CD4-positive, alpha-beta T cell treated with Interleukin-21 for 1 hour (primary cell): ENCODE measurements around the gene PFKP.
"Not testable (repeated sequence)": the region's sequence is repeated elsewhere in the genome, so short reads cannot be mapped to it uniquely, and the experiment has no call there.

Source experiments
- DNase-seq: peaks from one replicate; pipeline ENCODE4 v3.0.0-alpha.2; 2020

The PFKP gene

DNA sequence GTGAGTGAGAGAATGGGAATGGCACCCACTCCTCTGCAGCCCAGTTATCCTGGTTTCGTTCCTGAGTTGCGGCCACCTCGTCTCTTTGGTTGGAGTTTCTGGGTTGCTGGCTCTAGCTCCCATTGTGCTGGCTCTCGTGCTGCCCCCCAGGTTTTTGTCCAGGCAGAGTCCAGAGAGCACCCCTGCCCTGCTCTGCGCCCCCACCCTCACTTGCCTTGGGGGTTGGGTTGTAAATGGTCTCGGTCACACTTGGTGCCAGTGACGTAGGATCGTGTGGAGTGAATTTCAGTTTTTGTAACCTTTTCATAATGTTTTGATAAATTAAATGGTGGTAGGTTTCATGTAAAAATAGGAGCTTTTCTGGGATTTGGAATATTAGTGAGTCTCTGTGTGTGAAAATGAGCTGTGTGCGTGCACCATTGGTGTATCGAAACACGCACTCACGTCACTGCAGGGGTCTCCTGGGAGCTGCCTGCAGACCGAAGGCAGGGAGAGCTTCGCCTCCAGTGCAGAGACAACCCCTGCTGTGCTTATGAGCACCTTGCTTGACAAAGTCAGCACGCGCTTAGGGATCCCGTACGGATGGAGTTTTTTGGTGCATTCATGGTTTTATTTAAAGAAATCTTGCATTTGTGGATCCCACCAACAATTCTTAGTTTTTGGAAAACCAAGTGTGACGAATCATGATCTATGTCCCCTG is 32.9 kb downstream of the PFKP start:
- no peak for DNase-seq

- no peak for DNase-seq
Measured at GRCh38 chr10:3100856-3101640, 33.7 kb downstream of the PFKP start.

- no peak for DNase-seq
Measured at GRCh38 chr10:3102720-3103427, 35.5 kb downstream of the PFKP start.

GRCh38 chr10:3103646-3104045 is 36.3 kb downstream of the PFKP start:
- no peak for DNase-seq

DNA sequence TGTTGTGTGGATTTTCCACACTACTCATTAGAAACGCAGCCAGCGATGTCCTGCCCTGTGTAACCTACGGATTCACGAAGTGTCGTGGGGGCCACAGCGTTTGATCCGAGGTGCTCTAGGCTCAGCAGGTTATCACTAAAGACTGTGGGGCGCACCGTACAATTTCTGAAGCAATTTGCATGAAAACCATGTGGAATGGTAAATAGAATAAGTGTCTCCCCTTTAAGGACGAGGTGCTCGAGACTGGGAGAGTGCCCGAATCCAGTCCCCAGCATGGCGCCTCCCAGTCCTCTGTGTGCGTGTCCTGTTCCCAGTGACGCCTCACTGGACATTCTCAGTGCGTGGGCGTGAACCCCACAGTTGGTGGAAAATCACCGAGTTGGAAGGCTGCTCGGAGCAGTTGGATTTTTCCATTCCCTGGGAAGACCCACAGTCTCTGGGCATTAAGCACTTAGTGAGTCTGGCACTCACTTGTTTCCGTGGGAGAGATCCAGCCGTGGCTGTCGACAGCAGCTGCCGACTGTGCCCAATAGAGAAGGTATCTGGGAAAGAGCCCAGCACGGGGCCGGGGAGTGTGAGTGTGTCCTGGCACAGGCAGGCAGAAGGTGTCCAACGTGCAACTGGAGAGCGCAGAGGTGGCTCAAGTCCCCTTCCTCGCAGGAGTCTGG is 37.0 kb downstream of the PFKP start:
- DNase-seq: no peak

GRCh38 chr10:3105166-3105565 is 37.8 kb downstream of the PFKP start:
- no peak for DNase-seq

DNA sequence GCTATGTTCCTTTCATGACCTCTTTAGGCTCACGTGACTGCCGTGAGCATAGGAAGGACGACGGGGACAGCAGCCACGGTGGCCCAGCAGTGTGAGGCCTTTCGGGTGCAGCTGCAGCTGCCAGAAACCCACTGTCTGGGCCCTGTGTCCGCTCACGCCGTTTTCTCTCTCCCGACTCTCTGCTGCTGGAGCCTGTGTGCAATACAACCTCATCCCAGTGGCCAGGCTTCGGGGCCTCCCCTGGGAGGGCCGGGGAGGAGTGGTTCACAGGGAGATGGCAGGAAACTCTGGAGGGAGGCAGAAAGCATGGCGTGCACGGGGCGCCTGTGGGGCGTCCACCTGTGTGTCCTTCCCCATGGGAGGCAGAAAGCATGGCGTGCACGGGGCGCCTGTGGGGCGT is 38.6 kb downstream of the PFKP start:
- no peak for DNase-seq

- DNase-seq: not testable (repeated sequence)
Measured at GRCh38 chr10:3106328-3106727, 39.0 kb downstream of the PFKP start.

DNA sequence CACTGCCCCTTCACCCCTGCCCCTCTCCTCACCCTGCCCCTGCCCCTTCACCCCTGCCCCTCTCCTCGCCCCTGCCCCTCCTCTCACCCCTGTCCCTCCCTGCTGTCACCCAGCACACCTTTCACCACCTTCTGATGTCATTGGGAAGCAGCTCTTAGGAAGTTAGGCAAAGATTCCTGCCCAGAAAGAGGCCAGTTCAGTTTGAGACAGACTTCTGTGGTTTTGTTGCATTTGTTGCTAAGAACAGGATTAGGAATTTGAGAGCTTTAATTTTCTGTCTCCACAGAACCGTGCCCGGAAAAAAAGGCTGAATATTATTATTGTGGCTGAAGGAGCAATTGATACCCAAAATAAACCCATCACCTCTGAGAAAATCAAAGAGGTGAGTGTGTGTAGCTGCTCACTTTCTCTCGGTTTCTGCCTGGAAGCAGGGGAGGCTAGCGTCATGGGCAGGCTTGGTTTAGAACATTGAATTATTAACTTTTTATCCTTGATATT is 39.6 kb downstream of the PFKP start:
- DNase-seq: no peak

DNA sequence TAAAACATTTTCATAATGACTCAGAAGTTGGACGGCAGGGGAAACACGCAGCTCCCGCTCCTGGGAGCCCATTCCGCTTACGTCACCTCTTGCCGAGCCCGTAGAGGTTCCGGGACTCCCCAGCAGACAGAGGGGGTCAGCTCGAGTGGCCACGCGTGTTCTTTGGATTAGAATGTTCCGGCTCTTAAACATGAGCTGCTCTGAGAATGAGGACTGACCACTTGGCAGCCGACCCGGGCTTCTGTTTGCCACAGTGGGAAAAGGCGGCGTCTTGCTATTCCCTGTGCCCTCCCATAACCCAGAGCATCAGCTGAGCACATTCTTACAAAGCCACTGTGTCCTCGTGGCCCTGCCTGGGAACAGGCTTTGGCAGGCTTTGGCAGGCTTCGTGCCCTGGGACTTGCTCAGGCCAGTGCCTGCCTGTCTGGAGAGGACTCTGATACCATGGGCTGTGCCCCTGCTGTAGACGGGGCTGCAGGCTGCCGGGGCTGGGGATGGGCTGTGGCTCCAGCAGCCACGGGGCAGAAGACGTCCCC is 40.1 kb downstream of the PFKP start:
- no peak for DNase-seq

DNA sequence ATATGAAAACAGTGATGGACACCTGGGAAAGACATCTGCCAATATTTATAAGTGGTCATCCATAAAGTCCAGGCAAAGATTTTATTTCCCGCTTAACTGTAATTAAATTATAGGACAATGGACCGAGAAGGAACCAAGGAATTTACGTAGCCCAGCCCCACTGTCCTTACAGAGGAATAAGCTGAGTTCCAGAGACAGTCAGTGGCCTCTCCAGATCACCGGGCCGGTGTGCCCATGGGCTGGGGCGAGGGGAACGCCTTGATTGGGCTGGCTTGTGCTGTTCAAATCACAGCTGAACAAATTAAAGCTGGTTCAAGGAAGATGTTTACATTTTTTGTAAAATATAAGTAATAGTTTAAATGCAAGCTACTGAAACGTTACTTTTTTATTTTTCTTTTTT is 40.7 kb downstream of the PFKP start:
- DNase-seq: no peak

DNA sequence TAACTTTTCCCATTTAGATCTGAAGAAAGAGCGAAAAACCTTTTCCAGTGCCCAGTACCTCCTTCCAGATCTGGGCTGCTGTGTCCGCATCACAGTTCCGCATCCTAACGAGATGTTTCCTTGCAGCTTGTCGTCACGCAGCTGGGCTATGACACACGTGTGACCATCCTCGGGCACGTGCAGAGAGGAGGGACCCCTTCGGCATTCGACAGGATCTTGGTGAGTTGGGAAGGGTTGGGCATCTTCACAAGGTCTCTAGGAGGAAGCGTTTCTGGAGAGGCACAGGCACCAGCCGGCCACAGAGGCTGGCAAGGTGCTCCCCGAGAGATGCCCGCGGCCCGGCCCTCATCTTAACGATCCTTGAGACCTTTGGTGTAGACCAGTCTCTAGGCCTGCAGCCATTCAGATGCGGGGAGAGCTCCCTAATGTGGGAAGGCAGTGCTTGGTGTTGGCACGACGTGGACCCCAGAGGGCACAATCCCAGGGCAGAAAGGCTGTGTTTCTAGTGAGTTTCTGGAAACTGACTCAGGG is 41.3 kb downstream of the PFKP start:
- DNase-seq: no peak

DNA sequence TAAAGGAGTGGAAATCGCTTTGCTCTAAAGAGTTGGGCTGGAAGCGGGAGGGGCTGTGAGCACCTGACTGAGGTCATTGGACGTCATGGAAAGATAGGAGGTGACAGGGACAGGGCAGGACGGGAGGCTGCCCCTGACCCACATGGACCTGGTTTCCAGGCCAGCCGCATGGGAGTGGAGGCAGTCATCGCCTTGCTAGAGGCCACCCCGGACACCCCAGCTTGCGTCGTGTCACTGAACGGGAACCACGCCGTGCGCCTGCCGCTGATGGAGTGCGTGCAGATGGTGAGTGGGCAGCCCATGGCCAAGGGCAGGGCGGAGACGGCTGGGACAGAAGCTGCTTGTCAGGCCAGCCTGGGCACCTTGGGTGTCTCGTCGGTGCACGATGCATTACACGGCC is 41.8 kb downstream of the PFKP start:
- no peak for DNase-seq

GRCh38 chr10:3109633-3110032 is 42.3 kb downstream of the PFKP start:
- DNase-seq: no peak

- DNase-seq: no peak
Measured at GRCh38 chr10:3110782-3111620, 43.7 kb downstream of the PFKP start.

DNA sequence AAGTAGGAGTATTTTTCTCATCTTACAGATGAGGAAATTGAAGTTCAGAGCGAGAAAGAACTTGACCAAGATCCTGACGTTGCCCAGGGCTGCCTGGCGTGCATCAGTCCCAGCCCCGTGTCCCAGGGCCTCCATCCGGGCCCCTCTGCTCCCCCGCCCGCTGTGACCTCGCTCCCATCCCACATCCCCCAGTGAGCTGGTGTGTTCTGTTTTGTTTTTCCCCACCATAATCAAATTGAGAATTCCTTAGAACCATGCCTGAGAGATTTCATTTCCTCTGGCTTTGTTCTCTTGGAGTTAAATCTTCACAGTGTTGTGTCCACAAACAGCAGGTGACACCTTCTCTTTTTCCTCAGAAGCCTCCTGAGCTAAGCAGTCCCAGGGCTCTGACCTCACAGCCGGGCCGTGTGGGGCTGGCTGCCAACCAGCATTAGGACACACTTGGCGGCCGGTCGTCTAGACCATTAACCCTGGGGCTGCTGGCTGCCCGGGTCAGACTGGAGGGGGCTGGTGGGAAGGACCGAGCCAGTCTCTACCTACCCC is 44.3 kb downstream of the PFKP start:
- no peak for DNase-seq

DNA sequence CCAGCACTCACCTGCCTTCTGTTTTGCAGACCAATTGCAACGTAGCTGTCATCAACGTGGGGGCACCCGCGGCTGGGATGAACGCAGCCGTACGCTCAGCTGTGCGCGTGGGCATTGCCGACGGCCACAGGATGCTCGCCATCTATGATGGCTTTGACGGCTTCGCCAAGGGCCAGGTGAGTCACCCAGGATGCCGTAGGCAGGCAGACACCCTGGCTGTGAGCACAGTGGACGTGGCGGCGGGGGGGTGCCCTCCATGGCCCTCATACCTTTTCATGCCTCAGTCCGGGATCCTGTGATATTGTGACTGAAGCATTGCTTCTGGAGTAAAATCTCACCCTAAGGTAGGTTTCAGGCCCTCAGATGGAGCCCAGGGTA is 46.0 kb downstream of the PFKP start:
- no peak for DNase-seq

- DNase-seq: no peak
Measured at GRCh38 chr10:3115685-3116084, 48.3 kb downstream of the PFKP start.

DNA sequence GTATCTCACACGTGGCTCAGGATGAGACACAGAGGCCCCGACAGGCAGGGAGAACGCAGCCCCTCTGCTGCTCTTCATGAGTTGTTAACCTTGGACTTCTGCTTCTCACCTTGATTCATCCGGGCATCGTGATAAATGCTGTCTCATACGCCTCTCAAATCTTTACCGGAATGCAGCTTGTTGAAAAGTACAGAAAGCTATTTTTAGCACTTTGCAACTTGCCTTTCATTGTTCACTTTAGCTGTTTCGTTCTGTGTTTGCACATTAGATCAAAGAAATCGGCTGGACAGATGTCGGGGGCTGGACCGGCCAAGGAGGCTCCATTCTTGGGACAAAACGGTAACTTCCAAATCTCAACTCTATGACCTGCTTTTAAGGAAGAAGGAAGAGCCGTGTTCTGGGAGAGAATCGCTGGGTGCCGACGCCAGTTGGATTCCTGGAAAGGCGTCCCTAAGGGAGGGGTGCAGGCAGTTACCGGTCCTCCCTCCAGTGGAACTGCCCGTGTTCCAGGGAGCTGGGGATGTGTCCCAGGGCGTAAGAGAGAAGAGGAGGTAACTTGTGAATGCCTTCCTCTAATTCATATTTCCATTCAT is 49.3 kb downstream of the PFKP start:
- DNase-seq: no peak

DNA sequence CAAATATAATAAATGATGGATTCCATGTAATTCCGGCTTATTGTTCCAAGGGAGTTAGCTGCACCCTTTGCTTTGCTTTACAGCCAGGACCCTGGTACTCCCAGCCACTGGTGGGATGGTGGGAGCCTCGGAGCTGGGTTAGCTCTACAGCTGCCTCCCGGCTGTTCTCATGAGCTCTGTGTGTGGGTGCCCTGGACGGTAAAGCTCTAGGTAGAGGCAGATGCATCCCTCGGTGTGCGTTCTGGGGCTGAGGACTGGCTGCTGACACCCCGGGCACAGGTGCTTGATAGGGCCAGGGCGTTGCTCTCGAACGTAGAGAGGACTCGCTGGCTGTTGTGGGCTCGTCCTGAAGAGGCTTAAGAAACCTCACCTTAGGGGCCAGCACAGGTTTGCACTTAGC is 50.1 kb downstream of the PFKP start:
- no peak for DNase-seq

- DNase-seq: no peak
Measured at GRCh38 chr10:3118641-3119091, 51.3 kb downstream of the PFKP start.
